ENCODE measurements around the gene DCAF17. TPM values are rescaled to one million over a fixed set of nuclear protein-coding genes. Genes with fewer than 3 reads are reported as not detected.

DCAF17 gene
- total RNA-seq, 1 experiment from 2014 or later, result 11.1 TPM

DNA sequence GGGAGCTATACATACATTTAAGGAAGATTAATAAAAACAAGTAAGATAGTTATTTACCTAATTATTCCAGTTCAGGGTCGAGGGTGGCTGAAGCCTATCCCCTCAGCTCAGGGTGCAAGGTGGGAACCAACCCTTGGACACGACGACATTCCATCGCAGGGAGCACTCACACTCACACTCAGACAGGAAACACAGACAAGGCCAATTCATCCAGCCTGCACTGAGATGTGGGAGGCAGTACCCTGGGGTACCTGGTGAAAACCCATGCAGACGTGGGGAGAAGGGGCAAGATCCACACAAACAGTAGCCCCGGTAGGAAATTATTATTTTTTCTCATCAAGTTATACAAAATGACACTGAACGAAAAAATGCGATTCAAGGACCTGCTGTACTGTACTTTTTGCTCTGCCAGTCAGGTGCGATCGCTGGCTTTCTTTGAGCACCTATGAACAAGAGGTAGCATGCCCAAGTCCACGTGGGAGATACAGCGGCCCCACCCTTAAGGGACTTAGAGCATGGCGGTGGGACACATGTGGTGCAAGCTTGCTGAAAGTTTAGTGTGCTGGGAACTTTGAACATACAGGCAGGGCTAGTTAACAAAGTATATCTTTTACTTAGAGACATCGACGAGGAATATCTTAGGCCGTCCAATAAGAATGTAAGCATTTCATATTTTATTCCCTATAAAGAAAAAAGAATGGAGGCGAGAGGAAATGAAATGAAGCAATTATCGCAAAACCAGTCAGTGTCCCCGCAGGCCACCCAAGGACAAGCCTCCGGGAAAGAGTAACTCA lies 860 bp upstream of the DCAF17 start:
- H2AFZ ChIP-seq (ENCODE audit: low read length), result peak overlapping the region; percentile 85
- peaks cover 66% of the 10 kb centered on the region for H3K79me2 ChIP-seq (ENCODE audit: low read length)
- ATAC-seq, result peak; percentile 18
- no peaks in the 10 kb centered on the region for H3K27me3 ChIP-seq (ENCODE audit: low read length)
- H3F3A ChIP-seq (ENCODE audit: low read length, unreplicated experiment), result no peaks in the 10 kb centered on the region
- H3K4me1 ChIP-seq (ENCODE audit: insufficient read depth, low read length), result peaks cover 19% of the 10 kb centered on the region
- H3K9me2 ChIP-seq (replicated peaks; ENCODE audit: low read length), result no peaks in the 10 kb centered on the region
- no peaks in the 10 kb centered on the region for H4K20me1 ChIP-seq (ENCODE audit: low read length)
- intact Hi-C loops (cut with micrococcal nuclease), result loop anchor here (1.0 to 5.0 kb wide), 2 partner anchors 162 to 461 kb away; no protein-coding TSS in a partner anchor
- peak overlapping the region; percentile 90 for H3K4me3 ChIP-seq (ENCODE audit: low read length)
- peaks cover 6% of the 10 kb centered on the region for H3K9me3 ChIP-seq (ENCODE audit: low read length)
- H3K9ac ChIP-seq (ENCODE audit: low read length), result peak overlapping the region; percentile 95
- peak overlapping the region; percentile 90 for H3K27ac ChIP-seq (ENCODE audit: low read length)
- H3K4me2 ChIP-seq (ENCODE audit: low read length), result peak overlapping the region; percentile 89
- ChIA-PET POLR2A (ENCODE audit: unreplicated experiment) (interaction anchor here (0.5 to 0.6 kb wide), 2 partner anchors 279 to 403 kb away, joined by 3 to 9 read pairs; no protein-coding TSS in a partner anchor), CTCF (no interaction called here)
- peaks cover 23% of the 10 kb centered on the region for H3K36me3 ChIP-seq (ENCODE audit: low read depth, low read length)
- DNase-seq, result peak; percentile 66
- TF ChIP-seq EZH2 (IDR thresholded peaks at IDR 0.05; ENCODE audit: low read length, unreplicated experiment) (no peak), EZH2phosphoT487 (IDR thresholded peaks at IDR 0.05; ENCODE audit: borderline replicate concordance, low read length) (no peak)
- TF ChIP-seq, protein P1, sequence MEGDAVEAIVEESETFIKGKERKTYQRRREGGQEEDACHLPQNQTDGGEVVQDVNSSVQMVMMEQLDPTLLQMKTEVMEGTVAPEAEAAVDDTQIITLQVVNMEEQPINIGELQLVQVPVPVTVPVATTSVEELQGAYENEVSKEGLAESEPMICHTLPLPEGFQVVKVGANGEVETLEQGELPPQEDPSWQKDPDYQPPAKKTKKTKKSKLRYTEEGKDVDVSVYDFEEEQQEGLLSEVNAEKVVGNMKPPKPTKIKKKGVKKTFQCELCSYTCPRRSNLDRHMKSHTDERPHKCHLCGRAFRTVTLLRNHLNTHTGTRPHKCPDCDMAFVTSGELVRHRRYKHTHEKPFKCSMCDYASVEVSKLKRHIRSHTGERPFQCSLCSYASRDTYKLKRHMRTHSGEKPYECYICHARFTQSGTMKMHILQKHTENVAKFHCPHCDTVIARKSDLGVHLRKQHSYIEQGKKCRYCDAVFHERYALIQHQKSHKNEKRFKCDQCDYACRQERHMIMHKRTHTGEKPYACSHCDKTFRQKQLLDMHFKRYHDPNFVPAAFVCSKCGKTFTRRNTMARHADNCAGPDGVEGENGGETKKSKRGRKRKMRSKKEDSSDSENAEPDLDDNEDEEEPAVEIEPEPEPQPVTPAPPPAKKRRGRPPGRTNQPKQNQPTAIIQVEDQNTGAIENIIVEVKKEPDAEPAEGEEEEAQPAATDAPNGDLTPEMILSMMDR (conservative IDR thresholded peaks at IDR 0.05; ENCODE audit: low read depth, low read length), result no peak
- BruUV-seq (replicated peaks), result TSS peak; percentile 72

DNA sequence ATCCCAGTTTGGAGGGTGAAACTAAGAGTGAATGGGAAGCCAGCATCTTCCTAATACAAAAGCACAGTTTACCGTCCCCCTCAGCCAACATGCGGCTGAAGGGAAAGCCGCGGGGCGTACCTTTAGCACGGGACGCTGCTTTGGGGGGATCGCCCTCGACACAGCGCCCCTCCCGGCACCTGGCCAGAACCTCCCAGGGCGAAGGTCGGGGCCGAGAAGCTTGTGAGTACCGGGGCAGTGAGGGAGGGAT lies 338 bp upstream of the DCAF17 start, which contains the start of gene METTL8:
Gene METTL8, minus strand, starts transcription at position 228 of the 250 bp plus-strand sequence. CDS start 41,805 bp downstream, outside the sequence.
- H4K20me1 ChIP-seq (ENCODE audit: low read length), result no peaks in the 10 kb centered on the region
- H3K4me2 ChIP-seq (ENCODE audit: low read length), result peak within 1 kb of the TSS; percentile 89
- DNase-seq, result no peak
- BruUV-seq (replicated peaks), result no TSS peak
- ATAC-seq, result no peak; the same call in 1 of the 2 replicates
- TF ChIP-seq, protein P1 (conservative IDR thresholded peaks at IDR 0.05; ENCODE audit: low read depth, low read length), result peak; percentile 36; the same call in 1 of the 2 replicates
- TF ChIP-seq EZH2 (IDR thresholded peaks at IDR 0.05; ENCODE audit: low read length, unreplicated experiment), result no peak
- TF ChIP-seq EZH2phosphoT487 (IDR thresholded peaks at IDR 0.05; ENCODE audit: borderline replicate concordance, low read length), result no peak
- no peaks in the 10 kb centered on the region for H3F3A ChIP-seq (ENCODE audit: low read length, unreplicated experiment)
- peaks cover 66% of the 10 kb centered on the region for H3K79me2 ChIP-seq (ENCODE audit: low read length)
- H3K27ac ChIP-seq (ENCODE audit: low read length), result peak within 1 kb of the TSS; percentile 90
- H3K4me3 ChIP-seq (ENCODE audit: low read length), result peak within 1 kb of the TSS; percentile 90
- H3K27me3 ChIP-seq (ENCODE audit: low read length), result no peaks in the 10 kb centered on the region
- no peaks in the 10 kb centered on the region for H3K9me2 ChIP-seq (replicated peaks; ENCODE audit: low read length)
- ChIA-PET CTCF (interaction anchor here (0.6 kb wide), 1 partner anchor 13 kb away, joined by 3 read pairs; no protein-coding TSS in a partner anchor), POLR2A (ENCODE audit: unreplicated experiment) (interaction anchor here (0.5 to 0.6 kb wide), 2 partner anchors 280 to 403 kb away, joined by 3 to 9 read pairs; no protein-coding TSS in a partner anchor)
- H3K4me1 ChIP-seq (ENCODE audit: insufficient read depth, low read length), result peaks cover 19% of the 10 kb centered on the region
- peaks cover 6% of the 10 kb centered on the region for H3K9me3 ChIP-seq (ENCODE audit: low read length)
- H3K36me3 ChIP-seq (ENCODE audit: low read depth, low read length), result peaks cover 23% of the 10 kb centered on the region
- intact Hi-C loops (cut with micrococcal nuclease), result loop anchor here (1.0 to 5.0 kb wide), 2 partner anchors 162 to 461 kb away; no protein-coding TSS in a partner anchor
- H2AFZ ChIP-seq (ENCODE audit: low read length), result peak within 1 kb of the TSS; percentile 86
- H3K9ac ChIP-seq (ENCODE audit: low read length), result peak within 1 kb of the TSS; percentile 95

DNA sequence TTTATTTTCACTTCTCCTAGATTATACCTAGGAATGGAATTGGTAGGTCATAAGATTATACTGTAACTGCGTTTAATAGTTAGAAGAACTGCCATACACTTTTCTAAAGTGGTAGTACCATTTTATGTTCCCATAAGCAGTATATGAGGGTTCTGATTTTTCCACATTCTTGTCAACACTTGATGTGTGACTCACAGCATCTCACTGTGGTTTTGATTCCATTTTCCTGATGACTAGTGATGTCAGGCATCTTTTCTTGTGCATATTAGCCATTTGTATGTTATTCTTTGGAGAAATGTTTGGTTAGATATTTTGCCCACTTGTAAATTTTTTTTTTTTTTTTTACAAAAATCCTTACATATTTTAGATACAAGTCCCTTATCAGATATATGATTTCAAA lies 2.3 kb downstream of the DCAF17 start:
- H3K27me3 ChIP-seq (ENCODE audit: low read length), result no peaks in the 10 kb centered on the region
- H3F3A ChIP-seq (ENCODE audit: low read length, unreplicated experiment), result no peaks in the 10 kb centered on the region
- H4K20me1 ChIP-seq (ENCODE audit: low read length), result no peaks in the 10 kb centered on the region
- DNase-seq (peak; percentile 83), ATAC-seq (no peak)
- H3K9ac ChIP-seq (ENCODE audit: low read length), result no peak overlapping the region
- TF ChIP-seq EZH2 (IDR thresholded peaks at IDR 0.05; ENCODE audit: low read length, unreplicated experiment), result no peak
- TF ChIP-seq EZH2phosphoT487 (IDR thresholded peaks at IDR 0.05; ENCODE audit: borderline replicate concordance, low read length), result no peak
- TF ChIP-seq, protein P1 (conservative IDR thresholded peaks at IDR 0.05; ENCODE audit: low read depth, low read length), result no peak
- peaks cover 25% of the 10 kb centered on the region for H3K36me3 ChIP-seq (ENCODE audit: low read depth, low read length)
- no peaks in the 10 kb centered on the region for H3K9me2 ChIP-seq (replicated peaks; ENCODE audit: low read length)
- H3K27ac ChIP-seq (ENCODE audit: low read length), result no peak overlapping the region
- H2AFZ ChIP-seq (ENCODE audit: low read length), result no peak overlapping the region
- no peak overlapping the region; the same call in 1 of the 2 replicates for H3K4me3 ChIP-seq (ENCODE audit: low read length)
- peaks cover 58% of the 10 kb centered on the region for H3K79me2 ChIP-seq (ENCODE audit: low read length)
- POLR2A ChIA-PET (ENCODE audit: unreplicated experiment), result no interaction called here
- intact Hi-C loops (cut with micrococcal nuclease), result no loop called here
- no TSS peak for BruUV-seq (replicated peaks)
- peaks cover 19% of the 10 kb centered on the region for H3K4me1 ChIP-seq (ENCODE audit: insufficient read depth, low read length)
- peaks cover 6% of the 10 kb centered on the region for H3K9me3 ChIP-seq (ENCODE audit: low read length)
- CTCF ChIA-PET, result no interaction called here
- no peak overlapping the region for H3K4me2 ChIP-seq (ENCODE audit: low read length)

Measured in PC-3 (cell line).